ENCODE measurements around the gene SHROOM3.

DNA sequence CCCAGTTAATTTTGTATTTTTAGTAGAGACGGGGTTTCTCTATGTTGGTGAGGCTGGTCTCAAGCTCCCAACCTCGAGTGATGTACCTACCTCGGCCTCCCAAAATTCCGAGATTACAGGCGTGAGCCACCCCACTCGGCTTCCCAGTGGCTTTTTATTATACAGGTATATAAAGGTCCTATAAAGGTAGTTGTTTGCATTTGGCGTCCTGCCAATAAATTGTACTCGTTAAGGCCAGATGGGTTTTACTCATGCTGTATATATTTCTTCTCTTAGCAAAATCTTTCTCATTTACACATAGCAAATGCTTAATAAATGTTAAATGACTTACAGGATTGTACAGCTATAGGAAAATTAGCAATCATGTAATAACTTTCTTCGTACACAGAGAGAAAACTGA is 6.9 kb downstream of the SHROOM3 start:
- no peak for TF ChIP-seq POLR2A (IDR thresholded peaks at IDR 0.05; ENCODE audit: low read length)
- TF ChIP-seq GATA1 (IDR thresholded peaks at IDR 0.05; ENCODE audit: low read depth, low read length), result no peak

Data from erythroblast (primary cell).